ENCODE measurements around the gene RMND5B. TPM values are rescaled to one million over a fixed set of nuclear protein-coding genes. Genes with fewer than 3 reads are reported as not detected.

Gene RMND5B
- total RNA-seq, 2 donors from 2014 or later: 25.7 to 49.8 TPM

DNA sequence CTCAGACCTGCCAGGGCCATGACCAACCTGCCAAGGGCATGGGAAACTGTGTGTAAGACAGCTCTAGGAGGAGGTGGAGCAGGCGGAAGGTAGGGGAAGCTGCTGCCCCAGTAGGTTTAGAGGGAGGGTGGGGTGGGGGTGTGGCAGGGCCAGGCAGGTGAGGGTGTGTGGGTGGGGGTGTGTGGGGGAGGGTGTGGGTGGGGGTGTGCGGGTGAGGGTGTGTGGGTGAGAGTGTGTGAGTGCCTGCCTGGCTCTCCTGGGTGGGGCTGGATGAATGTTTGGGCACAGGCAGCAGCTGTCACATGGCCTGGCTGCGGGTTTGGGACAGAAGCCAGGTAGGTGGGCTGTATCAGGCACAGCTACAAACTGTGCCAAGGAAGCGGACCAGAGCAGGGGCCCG is 26.3 kb upstream of the RMND5B start:
- H3K9me3 ChIP-seq: no peaks in the 10 kb centered on the region
- 21 to 32% methylated on average over 3 to 5 of the region's 5 CpGs for WGBS, 2 donors
- ATAC-seq: no peak
- no peak overlapping the region for H3K4me3 ChIP-seq
- peak in 1 of 4 donors; percentile 24 for DNase-seq
- TF ChIP-seq, protein P1, sequence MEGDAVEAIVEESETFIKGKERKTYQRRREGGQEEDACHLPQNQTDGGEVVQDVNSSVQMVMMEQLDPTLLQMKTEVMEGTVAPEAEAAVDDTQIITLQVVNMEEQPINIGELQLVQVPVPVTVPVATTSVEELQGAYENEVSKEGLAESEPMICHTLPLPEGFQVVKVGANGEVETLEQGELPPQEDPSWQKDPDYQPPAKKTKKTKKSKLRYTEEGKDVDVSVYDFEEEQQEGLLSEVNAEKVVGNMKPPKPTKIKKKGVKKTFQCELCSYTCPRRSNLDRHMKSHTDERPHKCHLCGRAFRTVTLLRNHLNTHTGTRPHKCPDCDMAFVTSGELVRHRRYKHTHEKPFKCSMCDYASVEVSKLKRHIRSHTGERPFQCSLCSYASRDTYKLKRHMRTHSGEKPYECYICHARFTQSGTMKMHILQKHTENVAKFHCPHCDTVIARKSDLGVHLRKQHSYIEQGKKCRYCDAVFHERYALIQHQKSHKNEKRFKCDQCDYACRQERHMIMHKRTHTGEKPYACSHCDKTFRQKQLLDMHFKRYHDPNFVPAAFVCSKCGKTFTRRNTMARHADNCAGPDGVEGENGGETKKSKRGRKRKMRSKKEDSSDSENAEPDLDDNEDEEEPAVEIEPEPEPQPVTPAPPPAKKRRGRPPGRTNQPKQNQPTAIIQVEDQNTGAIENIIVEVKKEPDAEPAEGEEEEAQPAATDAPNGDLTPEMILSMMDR (IDR thresholded peaks at IDR 0.05): no peak
- TF ChIP-seq POLR2A (IDR thresholded peaks at IDR 0.05): no peak
- no peaks in the 10 kb centered on the region for H3K36me3 ChIP-seq (replicated peaks in 1 of 2; ENCODE audit: insufficient read depth in 1 of 2, low read depth in 2 of 2)
- H3K27ac ChIP-seq: no peak overlapping the region
- H3K4me1 ChIP-seq: no peaks in the 10 kb centered on the region
- H3K27me3 ChIP-seq: no peaks in the 10 kb centered on the region
- intact Hi-C loops (cut with DNase I): no loop called here

DNA sequence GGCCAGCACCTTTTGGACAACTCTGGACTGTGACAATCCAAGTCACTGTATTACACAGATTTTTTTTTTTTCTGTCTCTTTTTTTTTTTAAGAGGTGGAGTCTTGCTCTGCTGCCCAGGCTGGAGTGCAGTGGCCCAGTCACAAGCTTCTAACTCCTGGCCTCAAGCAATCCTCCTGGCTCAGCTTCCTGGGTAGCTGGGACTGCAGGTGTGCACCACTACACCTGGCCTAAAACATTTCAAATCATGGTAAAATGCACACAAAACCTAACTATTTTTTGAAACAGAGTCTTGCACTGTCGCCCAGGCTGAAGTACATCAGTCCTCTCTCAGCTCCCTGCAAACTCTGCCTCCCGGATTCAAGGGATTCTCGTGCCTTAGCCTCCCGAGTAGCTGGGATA is 24.7 kb upstream of the RMND5B start:
- 36 to 56% methylated on average over 3 to 4 of the region's 4 CpGs for WGBS, 2 donors
- no peak for ATAC-seq
- no peaks in the 10 kb centered on the region for H3K27me3 ChIP-seq
- H3K36me3 ChIP-seq (replicated peaks in 1 of 2; ENCODE audit: insufficient read depth in 1 of 2, low read depth in 2 of 2): no peaks in the 10 kb centered on the region
- no peak for TF ChIP-seq POLR2A (IDR thresholded peaks at IDR 0.05)
- TF ChIP-seq, protein P1 (IDR thresholded peaks at IDR 0.05): no peak
- intact Hi-C loops (cut with DNase I): no loop called here
- no peak overlapping the region for H3K4me3 ChIP-seq
- H3K27ac ChIP-seq: no peak overlapping the region
- no peaks in the 10 kb centered on the region for H3K4me1 ChIP-seq
- DNase-seq: no peak
- H3K9me3 ChIP-seq: no peaks in the 10 kb centered on the region

DNA sequence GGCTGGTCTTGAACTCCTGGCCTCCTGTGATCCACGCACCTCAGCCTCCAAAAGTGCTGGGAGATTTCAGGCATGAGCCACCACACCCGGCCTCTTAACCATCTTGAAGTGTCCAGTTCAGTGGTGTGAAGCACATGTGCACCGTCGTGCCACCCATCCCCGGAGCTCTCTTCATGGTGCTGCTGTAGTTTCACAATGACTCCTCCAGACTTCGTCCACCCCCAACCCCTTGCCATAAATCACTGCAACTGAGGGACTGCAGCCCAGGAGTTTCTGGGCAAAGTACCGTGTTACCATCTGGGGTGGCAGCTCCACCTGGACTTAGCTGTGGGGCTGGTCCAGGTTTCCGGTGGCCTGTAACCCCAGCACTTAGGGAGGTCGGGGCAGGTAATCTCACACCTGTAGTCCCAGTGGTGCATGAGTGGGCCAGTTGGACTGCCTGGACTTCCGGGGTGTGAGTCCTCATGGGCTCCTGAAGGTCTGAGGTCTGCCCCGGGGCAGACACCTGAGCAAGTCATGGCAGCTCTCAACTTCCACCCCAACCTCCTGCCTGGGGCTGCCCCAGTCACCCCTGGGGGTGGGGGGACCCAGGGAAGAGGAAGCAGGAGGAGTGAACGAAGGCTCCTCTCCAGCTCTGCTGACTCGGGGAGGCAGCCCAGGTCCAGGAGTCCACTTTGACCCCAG is 24.1 kb upstream of the RMND5B start:
- Histone ChIP-seq H3K27ac (no peak overlapping the region), H3K9me3 (no peaks in the 10 kb centered on the region), H3K36me3 (replicated peaks in 1 of 2; ENCODE audit: insufficient read depth in 1 of 2, low read depth in 2 of 2) (no peaks in the 10 kb centered on the region), H3K27me3 (no peaks in the 10 kb centered on the region), H3K4me3 (no peak overlapping the region), H3K4me1 (no peaks in the 10 kb centered on the region)
- no peak for ATAC-seq
- TF ChIP-seq, protein P1 (IDR thresholded peaks at IDR 0.05): no peak
- no peak for TF ChIP-seq POLR2A (IDR thresholded peaks at IDR 0.05)
- WGBS, 2 donors: 52 to 70% methylated on average over 2 to 13 of the region's 13 CpGs
- DNase-seq: no peak
- intact Hi-C loops (cut with DNase I): no loop called here

DNA sequence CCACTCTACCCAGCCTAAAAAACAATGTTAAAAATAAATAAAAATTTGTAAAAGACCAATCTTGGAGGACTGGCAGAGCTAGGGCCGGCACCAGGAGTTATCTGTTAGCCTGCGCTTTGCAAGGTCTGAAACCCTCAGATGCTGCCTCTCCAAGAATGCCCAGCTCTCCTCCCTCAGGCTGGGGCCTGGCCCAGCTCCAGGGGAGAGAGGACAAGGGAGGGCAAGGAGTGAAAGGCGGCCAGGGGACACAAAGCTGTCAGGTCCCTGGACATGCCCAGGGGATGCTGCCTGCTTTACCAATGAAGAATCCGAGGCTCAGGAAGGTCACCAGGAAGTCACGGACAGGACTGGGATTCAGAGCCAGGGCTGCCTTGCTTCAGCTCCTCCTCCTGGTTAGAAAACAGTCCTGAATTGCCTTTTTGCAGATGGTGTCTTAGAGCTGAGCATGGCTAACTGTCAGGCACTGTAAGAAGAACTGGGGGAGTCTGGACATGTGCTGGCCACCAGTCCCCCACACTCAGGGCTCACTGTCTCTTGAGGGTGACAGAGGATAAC is 23.0 kb upstream of the RMND5B start:
- Histone ChIP-seq H3K36me3 (replicated peaks in 1 of 2; ENCODE audit: insufficient read depth in 1 of 2, low read depth in 2 of 2) (no peaks in the 10 kb centered on the region), H3K27ac (no peak overlapping the region), H3K4me3 (no peak overlapping the region), H3K4me1 (peaks cover under 1% of the 10 kb centered on the region), H3K27me3 (peaks cover 0 to 2% of the 10 kb centered on the region in 2 donors), H3K9me3 (no peaks in the 10 kb centered on the region)
- ATAC-seq: no peak
- DNase-seq: no peak
- TF ChIP-seq, protein P1 (IDR thresholded peaks at IDR 0.05): no peak
- no peak for TF ChIP-seq POLR2A (IDR thresholded peaks at IDR 0.05)
- intact Hi-C loops (cut with DNase I): no loop called here
- WGBS, 2 donors: 64 to 68% methylated on average over 4 to 5 of the region's 5 CpGs

DNA sequence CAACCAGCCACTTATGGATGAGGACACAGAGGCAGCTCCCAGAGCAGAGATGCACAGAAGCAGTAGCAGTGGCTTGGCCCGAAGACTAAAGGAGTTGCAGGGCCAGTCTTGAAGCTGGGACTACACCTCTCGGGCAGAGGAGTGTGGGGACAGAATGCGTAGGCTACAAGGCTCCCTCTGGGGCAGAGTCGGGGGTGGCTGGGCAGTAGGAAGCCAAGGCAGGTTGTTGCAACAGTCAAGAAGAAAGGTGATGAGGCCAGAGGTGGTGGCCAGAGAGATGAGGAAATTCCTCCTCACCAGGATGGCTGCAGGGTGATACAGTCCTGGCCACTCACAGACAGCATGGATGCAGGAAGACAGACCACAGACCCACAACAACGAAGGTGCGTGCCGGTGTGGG is 22.4 kb upstream of the RMND5B start:
- Histone ChIP-seq H3K36me3 (replicated peaks in 1 of 2; ENCODE audit: insufficient read depth in 1 of 2, low read depth in 2 of 2) (no peaks in the 10 kb centered on the region), H3K9me3 (no peaks in the 10 kb centered on the region), H3K27me3 (peaks cover 0 to 8% of the 10 kb centered on the region in 2 donors), H3K27ac (no peak overlapping the region), H3K4me1 (peaks cover 4% of the 10 kb centered on the region), H3K4me3 (no peak overlapping the region)
- ATAC-seq (no peak), DNase-seq (no peak)
- WGBS, 2 donors: 76 to 85% methylated on average over 7 of the region's 7 CpGs
- TF ChIP-seq, protein P1 (IDR thresholded peaks at IDR 0.05): no peak
- TF ChIP-seq POLR2A (IDR thresholded peaks at IDR 0.05): no peak
- intact Hi-C loops (cut with DNase I): no loop called here

All from body of pancreas (tissue), 4 donors.